SJCRH30 (cell line): ENCODE measurements around the gene ZNF140. TPM values are rescaled to one million over a fixed set of nuclear protein-coding genes. Genes with fewer than 3 reads are reported as not detected.
A peak's percentile ranks its signal among the peaks of the same experiment; 100 is the strongest.

Source experiments
- DNase-seq, 2 experiments: peaks; one replicate each; pipeline ENCODE4 v3.0.0-alpha.2; 2015 to 2020
- H3K27ac ChIP-seq: fragments of 250-450 bp; sonication (Bioruptor Pico); 2 replicates; pipeline ENCODE4 v1.5.1; 2020; ENCODE audit warnings: mild to moderate bottlenecking, moderate library complexity
- H3K27me3 ChIP-seq: fragments of 250-450 bp; sonication (Bioruptor Pico); 2 replicates; pipeline ENCODE4 v1.5.1; 2020; ENCODE audit warnings: mild to moderate bottlenecking, moderate library complexity
- H3K36me3 ChIP-seq: fragments of 250-450 bp; sonication (Bioruptor Pico); 2 replicates; pipeline ENCODE4 v1.5.1; 2020; ENCODE audit warnings: mild to moderate bottlenecking, moderate library complexity
- H3K4me1 ChIP-seq: fragments of 250-450 bp; sonication (Bioruptor Pico); 2 replicates; pipeline ENCODE4 v1.5.1; 2020; ENCODE audit warnings: mild to moderate bottlenecking, moderate library complexity
- H3K4me3 ChIP-seq: fragments of 250-450 bp; sonication (Bioruptor Pico); 2 replicates; pipeline ENCODE4 v1.5.1; 2020; ENCODE audit warnings: mild to moderate bottlenecking, moderate library complexity
- H3K9me3 ChIP-seq: fragments of 250-450 bp; sonication (Bioruptor Pico); replicated peaks from 2 replicates; pipeline ENCODE4 v1.5.1; 2020; ENCODE audit warnings: mild to moderate bottlenecking, moderate library complexity
- total RNA-seq: library from RNA; depleted of rRNA; stranded (reverse); fragments of >200 nt; shearing (Covaris generic); gene quantifications from 2 replicates; pipeline ENCODE4 v1.2.3, GENCODE V29; 2014; rRNA removed

Gene ZNF140
- total RNA-seq, 1 experiment from 2014 or later, result 9.4 TPM

- Histone ChIP-seq H3K36me3 (peaks cover 57% of the 10 kb centered on the region), H3K27me3 (no peaks in the 10 kb centered on the region), H3K9me3 (peaks cover 55% of the 10 kb centered on the region), H3K27ac (no peak overlapping the region), H3K4me3 (no peak overlapping the region), H3K4me1 (no peaks in the 10 kb centered on the region)
- peak in 1 of 2 experiments; percentile 19 for DNase-seq
Measured at GRCh38 chr12:133106253-133106652, 25.5 kb downstream of the ZNF140 start.

DNA sequence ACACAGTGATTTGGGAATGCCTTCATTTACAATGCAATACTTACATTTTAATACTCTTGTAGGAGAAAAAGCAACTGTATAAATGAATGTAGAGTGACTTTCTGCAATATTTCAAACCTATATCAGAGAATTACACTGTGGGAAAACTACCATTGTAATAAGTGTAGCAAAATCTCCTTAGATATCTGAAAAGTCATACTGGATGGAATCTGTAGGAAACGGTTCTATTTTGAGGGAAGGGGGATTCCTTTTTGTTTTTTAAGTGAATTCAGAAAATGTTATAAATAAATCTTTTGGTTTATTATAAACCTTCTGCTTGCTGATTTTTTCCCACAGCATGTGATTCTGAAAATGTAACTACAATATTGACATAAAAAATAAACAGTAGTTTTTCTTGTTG, 26.4 kb downstream of the ZNF140 start:
- H3K27me3 ChIP-seq, result no peaks in the 10 kb centered on the region
- no peaks in the 10 kb centered on the region for H3K4me1 ChIP-seq
- no peak for DNase-seq
- no peak overlapping the region for H3K27ac ChIP-seq
- peaks cover 52% of the 10 kb centered on the region for H3K9me3 ChIP-seq
- H3K4me3 ChIP-seq, result no peak overlapping the region
- H3K36me3 ChIP-seq, result peaks cover 61% of the 10 kb centered on the region

GRCh38 chr12:133108150-133108549, 27.4 kb downstream of the ZNF140 start:
- Histone ChIP-seq H3K36me3 (peaks cover 62% of the 10 kb centered on the region), H3K4me1 (no peaks in the 10 kb centered on the region), H3K9me3 (peaks cover 49% of the 10 kb centered on the region), H3K27ac (no peak overlapping the region), H3K27me3 (no peaks in the 10 kb centered on the region), H3K4me3 (no peak overlapping the region)
- no peak for DNase-seq

GRCh38 chr12:133120385-133121191, 39.9 kb downstream of the ZNF140 start:
- no peak overlapping the region for H3K27ac ChIP-seq
- no peaks in the 10 kb centered on the region for H3K4me1 ChIP-seq
- H3K9me3 ChIP-seq, result peaks cover 60% of the 10 kb centered on the region
- H3K27me3 ChIP-seq, result no peaks in the 10 kb centered on the region
- no peak overlapping the region for H3K4me3 ChIP-seq
- peaks cover 54% of the 10 kb centered on the region for H3K36me3 ChIP-seq
- DNase-seq, result peak in 1 of 2 experiments; percentile 21

DNA sequence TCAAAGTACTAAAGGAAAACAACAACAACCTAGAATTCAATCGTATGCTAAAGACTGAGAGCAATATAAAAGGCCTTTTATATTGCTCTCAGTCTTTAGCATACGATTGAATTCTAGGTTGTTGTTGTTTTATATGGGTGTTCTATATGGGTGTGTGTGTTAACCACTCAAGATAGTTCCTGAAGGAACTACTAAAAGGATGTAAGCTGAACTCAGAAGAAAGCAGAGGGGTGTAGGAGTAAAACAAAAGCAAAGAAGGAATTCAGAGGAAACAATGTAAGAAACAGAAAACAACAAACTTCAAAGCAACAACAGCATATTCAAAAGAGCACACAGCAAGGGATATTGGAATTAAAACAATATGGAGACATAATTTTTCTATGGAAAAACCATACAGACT, 44.0 kb downstream of the ZNF140 start:
- peaks cover 42% of the 10 kb centered on the region for H3K36me3 ChIP-seq
- no peaks in the 10 kb centered on the region for H3K4me1 ChIP-seq
- no peaks in the 10 kb centered on the region for H3K27me3 ChIP-seq
- H3K9me3 ChIP-seq, result peaks cover 44% of the 10 kb centered on the region
- H3K27ac ChIP-seq, result no peak overlapping the region
- no peak overlapping the region for H3K4me3 ChIP-seq
- DNase-seq, result no peak

DNA sequence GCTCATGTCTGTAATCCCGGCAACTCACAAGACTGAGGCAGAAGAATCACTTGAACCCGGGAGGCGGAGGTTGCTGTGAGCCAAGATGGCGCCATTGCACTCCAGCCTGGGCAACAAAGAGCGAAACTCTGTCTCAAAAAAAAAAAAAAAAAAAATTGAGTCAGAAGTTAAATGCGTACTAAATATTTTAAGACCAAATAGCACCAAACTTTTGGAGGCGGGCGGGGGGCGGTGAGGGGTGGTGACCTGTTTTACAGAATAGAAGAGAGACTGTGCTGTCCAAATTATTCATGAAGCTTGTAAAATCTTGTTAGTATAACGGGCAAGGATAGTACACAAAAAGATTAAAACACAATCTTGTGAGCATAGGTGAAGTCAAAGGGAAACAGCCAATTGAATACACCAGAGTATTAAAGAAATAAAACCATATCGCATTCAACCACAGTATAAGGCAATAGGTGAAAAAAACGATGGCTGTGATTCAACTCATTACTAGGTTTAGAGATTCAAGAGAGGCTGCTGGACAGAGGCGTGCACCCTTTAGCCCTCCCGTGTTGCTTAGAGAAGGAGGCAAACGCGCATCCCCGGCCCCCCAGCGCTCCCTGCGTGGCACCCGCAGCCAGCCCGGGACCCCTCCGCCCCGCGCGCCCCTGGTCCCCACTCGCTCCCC, 48.8 kb downstream of the ZNF140 start:
- Histone ChIP-seq H3K4me3 (peak overlapping the region; percentile 86), H3K4me1 (no peaks in the 10 kb centered on the region), H3K27me3 (no peaks in the 10 kb centered on the region), H3K36me3 (peaks cover 24% of the 10 kb centered on the region), H3K9me3 (peaks cover 28% of the 10 kb centered on the region), H3K27ac (peak overlapping the region; percentile 66)
- DNase-seq, result peak in 1 of 2 experiments; percentile 3

GRCh38 chr12:133130038-133130807, 49.5 kb downstream of the ZNF140 start, which contains the start of the genes ZNF10 and ZNF891:
Gene ZNF10, plus strand, starts transcription at chr12:133130627. Its CDS starts 13,866 bp downstream, at chr12:133144493.
Gene ZNF891, minus strand, starts transcription at chr12:133130274. Its CDS starts 8,356 bp downstream, at chr12:133121918.
- Histone ChIP-seq H3K27me3 (no peaks in the 10 kb centered on the region), H3K36me3 (peaks cover 30% of the 10 kb centered on the region), H3K27ac (peak within 1 kb of the TSS; percentile 66), H3K9me3 (peaks cover 29% of the 10 kb centered on the region), H3K4me3 (peak within 1 kb of the TSS; percentile 86), H3K4me1 (no peaks in the 10 kb centered on the region)
- peak; percentile 95 for DNase-seq

GRCh38 chr12:133130808-133131128, 50.0 kb downstream of the ZNF140 start:
- no peaks in the 10 kb centered on the region for H3K27me3 ChIP-seq

DNA sequence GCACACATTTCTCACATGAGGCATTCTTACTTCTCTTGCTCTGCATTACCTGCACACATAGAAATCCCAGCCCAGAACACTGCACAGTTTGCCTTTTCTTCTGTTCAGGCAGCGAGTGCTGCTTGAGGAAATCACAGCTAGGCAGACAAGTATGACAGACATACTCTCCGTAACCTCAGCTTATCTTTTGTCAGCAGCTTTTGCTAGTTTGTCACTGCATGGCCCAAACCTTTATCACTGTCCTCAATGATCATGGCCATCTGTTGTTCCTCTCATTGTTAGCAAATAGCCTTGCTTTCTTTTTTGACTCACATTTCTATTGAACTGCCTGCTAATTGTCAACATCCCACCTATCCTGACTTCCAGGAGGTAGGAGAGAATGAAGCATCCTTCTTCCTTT, 55.0 kb downstream of the ZNF140 start:
- Histone ChIP-seq H3K9me3 (peaks cover 35% of the 10 kb centered on the region), H3K27ac (no peak overlapping the region), H3K4me1 (no peaks in the 10 kb centered on the region), H3K36me3 (peaks cover 63% of the 10 kb centered on the region), H3K4me3 (no peak overlapping the region), H3K27me3 (no peaks in the 10 kb centered on the region)
- no peak for DNase-seq

More at GRCh38 chr12:133130808-133131128, 50.0 kb downstream of the ZNF140 start:
- peaks cover 34% of the 10 kb centered on the region for H3K36me3 ChIP-seq
- no peak for DNase-seq
- H3K4me1 ChIP-seq, result no peaks in the 10 kb centered on the region
- H3K4me3 ChIP-seq, result peak overlapping the region; percentile 86
- peaks cover 23% of the 10 kb centered on the region for H3K9me3 ChIP-seq
- peak overlapping the region; percentile 66 for H3K27ac ChIP-seq

DNA sequence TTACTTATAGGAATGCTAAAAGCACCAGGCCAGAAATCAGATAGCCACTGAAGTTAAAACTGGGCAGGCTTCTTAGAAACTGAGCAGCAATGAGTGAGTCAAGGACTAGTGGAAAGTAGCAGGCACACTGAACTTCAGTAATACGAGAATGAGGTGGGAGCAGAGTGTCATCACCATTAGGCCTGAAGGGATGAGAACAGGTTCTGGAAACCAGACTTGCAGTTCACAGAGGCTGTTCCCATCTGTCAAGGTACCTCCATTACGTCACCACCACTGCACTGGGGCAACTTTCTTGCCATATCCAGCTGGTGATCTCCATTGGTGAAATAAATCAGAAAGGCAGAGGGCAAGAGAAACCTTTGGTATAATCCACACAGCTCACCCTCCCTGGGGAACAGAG, 65.3 kb downstream of the ZNF140 start:
- H3K27ac ChIP-seq, result no peak overlapping the region
- peaks cover 68% of the 10 kb centered on the region for H3K36me3 ChIP-seq
- H3K4me3 ChIP-seq, result no peak overlapping the region
- H3K4me1 ChIP-seq, result no peaks in the 10 kb centered on the region
- H3K9me3 ChIP-seq, result no peaks in the 10 kb centered on the region; the same call in 1 of the 2 replicates
- no peaks in the 10 kb centered on the region for H3K27me3 ChIP-seq
- DNase-seq, result no peak

DNA sequence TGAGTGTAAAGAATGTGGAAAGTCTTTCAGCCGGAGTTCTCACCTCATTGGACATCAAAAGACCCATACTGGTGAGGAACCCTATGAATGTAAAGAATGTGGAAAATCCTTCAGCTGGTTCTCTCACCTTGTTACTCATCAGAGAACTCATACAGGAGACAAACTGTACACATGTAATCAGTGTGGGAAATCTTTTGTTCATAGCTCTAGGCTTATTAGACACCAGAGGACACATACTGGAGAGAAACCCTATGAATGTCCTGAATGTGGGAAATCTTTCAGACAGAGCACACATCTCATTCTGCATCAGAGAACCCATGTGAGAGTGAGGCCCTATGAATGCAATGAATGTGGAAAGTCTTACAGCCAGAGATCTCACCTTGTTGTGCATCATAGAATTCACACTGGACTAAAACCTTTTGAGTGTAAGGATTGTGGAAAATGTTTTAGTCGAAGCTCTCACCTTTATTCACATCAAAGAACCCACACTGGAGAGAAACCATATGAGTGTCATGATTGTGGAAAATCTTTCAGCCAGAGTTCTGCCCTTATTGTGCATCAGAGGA, 75.5 kb downstream of the ZNF140 start:
- peaks cover 70% of the 10 kb centered on the region for H3K36me3 ChIP-seq
- H3K27me3 ChIP-seq, result no peaks in the 10 kb centered on the region
- H3K4me1 ChIP-seq, result no peaks in the 10 kb centered on the region
- H3K4me3 ChIP-seq, result no peak overlapping the region
- DNase-seq, result peak in 1 of 2 experiments; percentile 3
- no peak overlapping the region for H3K27ac ChIP-seq
- H3K9me3 ChIP-seq, result peaks cover 36% of the 10 kb centered on the region

Other genes with a start within 250 kb of the ZNF140 start
- 8.2 and 8.5 TPM in 2 replicates for gene CHFR, start 193.3 kb upstream of the ZNF140 start, total RNA-seq
- gene ZNF605, start 124.6 kb upstream of the ZNF140 start, total RNA-seq, result 5.7 and 7.6 TPM in 2 replicates
- 11.8 and 12.6 TPM in 2 replicates for gene ZNF26, start 94.6 kb upstream of the ZNF140 start, total RNA-seq
- gene ZNF84, start 43.4 kb upstream of the ZNF140 start, total RNA-seq, result 25.3 and 32.6 TPM in 2 replicates
- 2.8 and 3.7 TPM in 2 replicates for gene ZNF891, start 49.4 kb downstream of the ZNF140 start, total RNA-seq
- gene ZNF10, start 49.7 kb downstream of the ZNF140 start, total RNA-seq, result 13.0 and 14.1 TPM in 2 replicates
- gene ZNF268, start 100.6 kb downstream of the ZNF140 start, total RNA-seq, result 6.3 and 8.3 TPM in 2 replicates
- not detected in 2 replicates for gene ANHX, start 155.0 kb downstream of the ZNF140 start, total RNA-seq